IPS-NIHi7 (cell line): ENCODE results near the gene RNF113B.

Source experiments
- DNase-seq: peaks from one replicate; pipeline ENCODE4 v3.0.0; 2012; ENCODE audit warnings: mixed read lengths; ENCODE audit errors: extremely low spot score

Gene RNF113B

DNA sequence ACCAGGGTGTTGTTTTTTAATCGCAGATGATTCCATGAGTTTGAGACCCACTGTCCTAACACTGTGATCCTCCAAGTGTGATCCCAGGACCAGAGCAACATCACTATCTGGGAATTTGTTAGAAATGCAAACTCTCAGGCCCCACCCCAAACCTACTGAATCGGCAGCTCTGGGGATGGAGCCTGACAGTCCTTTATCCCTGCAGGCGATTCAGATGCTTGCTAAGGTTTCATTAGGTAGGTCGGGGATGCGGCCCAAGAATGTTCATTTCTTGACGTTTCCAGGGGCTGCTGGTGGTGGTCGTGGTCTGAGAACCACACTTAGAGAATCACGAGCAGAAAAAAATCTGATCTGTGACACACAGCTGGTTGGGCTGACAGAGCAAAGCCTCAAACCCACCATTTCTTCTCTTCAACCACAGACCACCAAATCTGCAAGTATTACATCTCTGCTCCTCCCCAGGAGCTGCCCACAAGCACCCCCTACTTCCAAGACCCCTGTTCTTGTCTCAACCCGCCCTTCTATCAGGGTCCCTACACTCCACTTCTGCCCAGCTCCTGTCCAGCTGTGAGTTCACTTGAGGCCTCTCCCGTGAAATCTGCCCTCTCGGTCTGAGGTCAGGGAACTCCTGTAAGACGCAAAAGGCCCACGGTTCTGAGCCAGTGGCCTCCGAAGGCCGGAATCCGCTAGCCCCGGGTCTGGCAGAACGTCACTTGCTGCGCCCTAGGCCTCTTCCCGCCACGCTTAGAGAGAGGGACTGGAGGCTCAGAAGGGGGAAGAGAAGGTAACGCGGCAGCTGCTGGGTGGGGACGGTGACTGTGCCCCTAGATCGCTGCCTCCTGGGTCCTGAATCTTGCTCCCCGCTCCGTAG is 35.3 kb downstream of the RNF113B start:
- peak; percentile 35 for DNase-seq

DNA sequence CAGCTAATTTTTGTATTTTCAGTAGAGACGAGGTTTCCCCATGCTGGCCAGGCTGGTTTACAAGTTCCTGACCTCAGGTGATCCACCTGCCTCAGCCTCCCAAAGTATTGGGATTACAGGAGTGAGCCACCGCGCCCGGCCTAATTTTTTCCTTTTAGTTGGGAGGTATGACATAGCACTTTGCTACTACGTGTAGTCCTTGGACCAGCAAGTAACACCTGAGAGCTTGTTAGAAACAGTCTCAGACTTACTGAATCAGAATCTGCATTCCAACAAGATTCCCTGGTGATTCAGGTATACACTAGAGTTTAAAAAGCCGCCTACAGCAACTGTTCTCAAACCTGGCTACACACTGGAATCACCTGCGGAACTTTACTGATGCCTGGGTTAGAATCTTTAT is 36.0 kb downstream of the RNF113B start:
- DNase-seq, result no peak

DNA sequence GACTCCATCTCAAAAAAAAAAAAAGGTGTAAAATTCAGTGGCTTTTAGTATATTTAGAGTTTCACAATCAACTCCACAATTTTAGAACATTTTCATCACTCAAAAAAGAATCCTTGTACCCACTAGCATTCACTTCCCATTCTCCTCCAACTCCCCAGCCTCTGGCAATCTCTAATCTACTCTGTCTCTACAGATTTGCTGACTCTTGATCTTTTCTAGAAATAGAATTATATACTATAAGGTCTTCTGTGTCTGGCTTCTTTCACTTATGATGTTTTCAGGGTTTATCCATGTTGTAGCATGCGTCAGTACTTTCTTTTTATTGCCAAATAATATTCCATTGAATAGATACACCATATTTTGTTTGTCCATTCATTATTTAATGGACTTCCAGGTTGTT is 42.2 kb downstream of the RNF113B start:
- no peak for DNase-seq

DNA sequence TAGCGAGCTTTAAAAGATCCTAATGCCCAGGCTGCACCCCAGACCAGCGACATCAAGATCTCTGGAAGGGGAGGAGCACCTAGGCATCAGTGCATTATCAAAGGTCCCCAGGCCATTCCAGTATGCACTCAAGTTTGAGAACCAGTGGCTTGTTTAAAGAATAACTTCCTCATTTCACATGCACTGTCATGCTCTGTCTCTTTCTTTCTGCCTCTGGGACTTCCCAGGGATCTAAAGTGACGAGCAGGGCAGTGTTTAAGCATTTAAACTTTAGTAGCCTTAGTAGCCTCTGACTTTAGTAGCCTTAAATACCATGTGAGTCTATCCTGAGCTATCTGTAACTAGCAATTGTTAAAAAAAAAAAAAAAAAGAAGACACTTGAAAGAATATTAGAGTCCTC is 43.1 kb downstream of the RNF113B start:
- no peak for DNase-seq

DNA sequence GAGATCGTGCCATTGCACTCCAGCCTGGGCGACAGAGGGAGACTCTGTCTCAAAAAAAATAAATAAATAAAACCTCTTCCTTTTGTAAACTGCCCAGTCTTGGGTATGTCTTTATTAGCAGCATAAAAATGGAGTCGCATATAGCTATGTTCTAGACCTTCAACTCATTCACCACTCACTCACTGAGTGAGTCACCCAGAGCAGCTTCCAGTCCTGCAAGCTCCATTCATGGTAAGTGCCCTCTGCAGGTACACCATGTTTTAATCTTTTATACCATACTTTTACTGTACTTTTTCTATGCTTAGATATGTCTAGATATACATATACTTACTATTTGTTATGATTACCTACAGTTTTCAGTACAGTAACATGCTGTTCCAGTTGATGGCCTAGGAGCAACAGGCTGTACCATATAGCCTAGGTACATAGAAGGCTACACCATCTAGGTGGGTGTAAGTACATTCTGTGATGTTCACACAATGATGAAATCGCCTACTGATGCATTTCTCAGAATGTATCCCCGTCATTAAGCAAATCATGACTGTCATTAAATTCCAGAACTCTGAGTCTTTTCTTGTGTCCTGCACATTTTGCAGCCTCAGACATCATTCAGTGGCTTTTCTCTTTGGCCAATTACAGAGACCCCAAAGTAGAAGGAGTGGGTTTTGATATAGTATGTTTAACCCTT is 47.9 kb downstream of the RNF113B start:
- no peak for DNase-seq
